ENCODE results near the gene SGMS1.

The SGMS1 gene

GRCh38 chr10:50607356-50607925, 16.3 kb downstream of the SGMS1 start:
- no peaks in the 10 kb centered on the region for H3K9me3 ChIP-seq
- H3K4me3 ChIP-seq: no peak overlapping the region
- no peaks in the 10 kb centered on the region for H3K36me3 ChIP-seq
- H3K27ac ChIP-seq: peak overlapping the region; percentile 30 to 33
- H3K27me3 ChIP-seq: no peaks in the 10 kb centered on the region
- intact Hi-C loops (cut with DNase I; ENCODE audit: low total_unique reads): no loop called here
- no peak for DNase-seq
- H3K4me1 ChIP-seq: peaks cover 0 to 65% (median 25%) of the 10 kb centered on the region in 4 donors
- no peak for TF ChIP-seq CTCF (IDR thresholded peaks at IDR 0.05)

GRCh38 chr10:50605951-50606270, 17.8 kb downstream of the SGMS1 start:
- H3K9me3 ChIP-seq: no peaks in the 10 kb centered on the region
- no peaks in the 10 kb centered on the region for H3K27me3 ChIP-seq
- no peaks in the 10 kb centered on the region for H3K36me3 ChIP-seq
- peak overlapping the region in 1 of 2 donors; percentile 35 for H3K27ac ChIP-seq
- intact Hi-C loops (cut with DNase I; ENCODE audit: low total_unique reads): no loop called here
- peaks cover 0 to 62% (median 25%) of the 10 kb centered on the region in 4 donors for H3K4me1 ChIP-seq
- no peak for DNase-seq
- TF ChIP-seq CTCF (IDR thresholded peaks at IDR 0.05): no peak
- no peak overlapping the region for H3K4me3 ChIP-seq

GRCh38 chr10:50605269-50605950, 18.3 kb downstream of the SGMS1 start:
- no peak for TF ChIP-seq CTCF (IDR thresholded peaks at IDR 0.05)
- intact Hi-C loops (cut with DNase I; ENCODE audit: low total_unique reads): no loop called here
- H3K36me3 ChIP-seq: no peaks in the 10 kb centered on the region
- H3K4me1 ChIP-seq: peaks cover 0 to 60% (median 24%) of the 10 kb centered on the region in 4 donors
- peak overlapping the region in 1 of 2 donors; percentile 35 for H3K27ac ChIP-seq
- H3K27me3 ChIP-seq: no peaks in the 10 kb centered on the region
- H3K9me3 ChIP-seq: no peaks in the 10 kb centered on the region
- no peak overlapping the region for H3K4me3 ChIP-seq
- no peak for DNase-seq

- no peak for TF ChIP-seq CTCF (IDR thresholded peaks at IDR 0.05)
- Histone ChIP-seq H3K9me3 (no peaks in the 10 kb centered on the region), H3K4me1 (peaks cover 0 to 60% (median 25%) of the 10 kb centered on the region in 4 donors), H3K4me3 (no peak overlapping the region), H3K27ac (peak overlapping the region in 1 of 2 donors; percentile 35), H3K27me3 (no peaks in the 10 kb centered on the region), H3K36me3 (no peaks in the 10 kb centered on the region)
- intact Hi-C loops (cut with DNase I; ENCODE audit: low total_unique reads): no loop called here
- no peak for DNase-seq
Observed at GRCh38 chr10:50604809-50605208, 18.9 kb downstream of the SGMS1 start.

GRCh38 chr10:50604049-50604640, 19.6 kb downstream of the SGMS1 start:
- no peak for TF ChIP-seq CTCF (IDR thresholded peaks at IDR 0.05)
- intact Hi-C loops (cut with DNase I; ENCODE audit: low total_unique reads): no loop called here
- Histone ChIP-seq H3K9me3 (no peaks in the 10 kb centered on the region), H3K4me3 (no peak overlapping the region), H3K4me1 (peaks cover 0 to 64% (median 25%) of the 10 kb centered on the region in 4 donors), H3K27ac (peak overlapping the region; percentile 3 to 35), H3K36me3 (no peaks in the 10 kb centered on the region), H3K27me3 (no peaks in the 10 kb centered on the region)
- DNase-seq: no peak
